ENCODE data around the gene ACAP2.
"Not testable (repeated sequence)": the region's sequence is repeated elsewhere in the genome, so short reads cannot be mapped to it uniquely, and the experiment has no call there.

ACAP2 gene

DNA sequence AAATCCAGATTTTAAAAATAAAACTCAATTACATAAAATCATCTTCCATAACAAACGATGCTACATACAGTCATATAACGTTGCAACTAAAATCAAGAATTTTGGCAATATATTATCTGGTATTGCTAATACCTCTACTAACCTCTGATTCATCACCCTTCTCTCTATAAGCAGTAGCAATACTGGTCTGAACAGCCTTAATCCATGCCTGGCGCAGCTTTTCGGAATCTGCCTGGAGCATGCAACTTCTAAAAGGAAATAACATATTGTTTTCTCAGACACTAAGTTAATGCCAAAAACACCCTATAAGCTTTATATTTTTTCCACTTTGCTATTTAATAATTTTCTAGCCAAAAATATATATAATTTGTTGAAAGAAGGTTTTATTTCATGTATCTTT, 136.5 kb downstream of the ACAP2 start:
- H3K27ac ChIP-seq: no peak overlapping the region
- H3K79me2 ChIP-seq: no peaks in the 10 kb centered on the region
- H3K36me3 ChIP-seq (ENCODE audit: control insufficient read depth, insufficient read depth, low read length): no peaks in the 10 kb centered on the region
- H2AFZ ChIP-seq: no peak overlapping the region
- H3K27me3 ChIP-seq (ENCODE audit: control insufficient read depth, insufficient read depth, low read length): no peaks in the 10 kb centered on the region
- H3K4me2 ChIP-seq (ENCODE audit: low read length): no peak overlapping the region
- no peaks in the 10 kb centered on the region for H3K4me1 ChIP-seq
- H3K9me3 ChIP-seq (ENCODE audit: control insufficient read depth, low read length): no peaks in the 10 kb centered on the region
- TF ChIP-seq, protein P1, sequence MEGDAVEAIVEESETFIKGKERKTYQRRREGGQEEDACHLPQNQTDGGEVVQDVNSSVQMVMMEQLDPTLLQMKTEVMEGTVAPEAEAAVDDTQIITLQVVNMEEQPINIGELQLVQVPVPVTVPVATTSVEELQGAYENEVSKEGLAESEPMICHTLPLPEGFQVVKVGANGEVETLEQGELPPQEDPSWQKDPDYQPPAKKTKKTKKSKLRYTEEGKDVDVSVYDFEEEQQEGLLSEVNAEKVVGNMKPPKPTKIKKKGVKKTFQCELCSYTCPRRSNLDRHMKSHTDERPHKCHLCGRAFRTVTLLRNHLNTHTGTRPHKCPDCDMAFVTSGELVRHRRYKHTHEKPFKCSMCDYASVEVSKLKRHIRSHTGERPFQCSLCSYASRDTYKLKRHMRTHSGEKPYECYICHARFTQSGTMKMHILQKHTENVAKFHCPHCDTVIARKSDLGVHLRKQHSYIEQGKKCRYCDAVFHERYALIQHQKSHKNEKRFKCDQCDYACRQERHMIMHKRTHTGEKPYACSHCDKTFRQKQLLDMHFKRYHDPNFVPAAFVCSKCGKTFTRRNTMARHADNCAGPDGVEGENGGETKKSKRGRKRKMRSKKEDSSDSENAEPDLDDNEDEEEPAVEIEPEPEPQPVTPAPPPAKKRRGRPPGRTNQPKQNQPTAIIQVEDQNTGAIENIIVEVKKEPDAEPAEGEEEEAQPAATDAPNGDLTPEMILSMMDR (IDR thresholded peaks at IDR 0.05): no peak
- no peak overlapping the region for H3K9ac ChIP-seq
- no peak overlapping the region for H3K4me3 ChIP-seq (ENCODE audit: low read depth, low read length)

DNA sequence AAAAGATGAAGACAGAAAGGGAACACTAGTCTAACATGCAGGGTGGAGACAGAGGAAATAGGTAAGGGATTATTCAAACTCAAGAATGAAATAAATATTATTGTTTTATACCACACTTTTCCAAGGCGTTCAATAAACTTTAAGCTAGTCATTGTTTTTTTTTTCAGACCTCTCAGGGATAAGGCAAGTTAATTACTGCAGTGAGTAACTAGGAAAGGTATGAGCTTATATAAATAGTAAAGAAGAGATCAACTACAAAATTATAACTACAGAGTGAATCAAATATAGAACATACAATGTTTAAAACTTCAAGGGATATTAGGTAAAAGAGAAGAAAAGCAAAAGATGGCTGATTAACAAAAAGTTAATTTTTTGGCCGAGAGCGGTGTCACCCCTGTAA, 140.4 kb downstream of the ACAP2 start:
- H3K9ac ChIP-seq: no peak overlapping the region
- H3K79me2 ChIP-seq: no peaks in the 10 kb centered on the region
- TF ChIP-seq, protein P1 (IDR thresholded peaks at IDR 0.05): no peak
- H3K27me3 ChIP-seq (ENCODE audit: control insufficient read depth, insufficient read depth, low read length): no peaks in the 10 kb centered on the region
- H2AFZ ChIP-seq: no peak overlapping the region
- H3K4me1 ChIP-seq: no peaks in the 10 kb centered on the region
- no peak overlapping the region for H3K4me3 ChIP-seq (ENCODE audit: low read depth, low read length)
- no peaks in the 10 kb centered on the region for H3K9me3 ChIP-seq (ENCODE audit: control insufficient read depth, low read length)
- no peak overlapping the region for H3K4me2 ChIP-seq (ENCODE audit: low read length)
- no peak overlapping the region for H3K27ac ChIP-seq
- no peaks in the 10 kb centered on the region for H3K36me3 ChIP-seq (ENCODE audit: control insufficient read depth, insufficient read depth, low read length)

DNA sequence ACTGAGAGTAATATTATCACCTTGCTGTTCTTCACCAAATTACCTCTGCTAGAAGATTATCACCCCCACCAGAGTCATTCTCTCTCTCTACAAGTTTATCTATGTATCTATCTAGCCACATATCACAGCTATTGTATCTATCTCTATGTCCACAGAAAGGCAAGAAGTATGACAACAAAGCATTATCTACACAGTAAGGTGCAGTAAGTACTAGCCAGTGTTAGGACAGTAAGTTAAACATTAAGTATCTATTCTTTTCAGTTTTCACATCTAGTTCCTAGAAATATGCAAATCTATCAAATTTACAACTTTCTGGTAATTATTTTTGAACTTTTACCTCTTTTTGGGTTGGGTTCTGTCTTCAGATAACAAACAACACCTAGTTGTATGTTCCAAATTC, 145.4 kb downstream of the ACAP2 start:
- no peak overlapping the region for H3K4me3 ChIP-seq (ENCODE audit: low read depth, low read length)

DNA sequence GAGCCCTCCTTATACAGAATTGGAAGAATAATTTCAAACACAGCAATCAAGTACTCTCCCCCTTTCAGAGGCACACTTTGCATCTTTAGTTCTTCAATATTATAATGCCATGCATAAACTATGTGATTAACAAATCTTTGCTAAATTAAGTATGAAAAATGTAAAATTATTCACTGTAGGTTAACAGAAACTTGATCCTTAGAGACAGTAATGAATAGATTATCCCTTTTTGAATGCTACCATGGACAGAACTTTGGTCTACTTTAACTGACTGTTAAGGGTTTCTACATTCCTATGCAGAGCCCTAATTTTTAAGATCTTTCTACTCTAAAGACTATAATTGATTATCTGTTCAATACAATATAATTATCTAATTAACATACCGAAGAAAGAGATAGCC, 146.2 kb downstream of the ACAP2 start:
- no peaks in the 10 kb centered on the region for H3K4me1 ChIP-seq
- no peaks in the 10 kb centered on the region for H3K27me3 ChIP-seq (ENCODE audit: control insufficient read depth, insufficient read depth, low read length)
- H3K9me3 ChIP-seq (ENCODE audit: control insufficient read depth, low read length): no peaks in the 10 kb centered on the region
- H3K79me2 ChIP-seq: no peaks in the 10 kb centered on the region
- H3K36me3 ChIP-seq (ENCODE audit: control insufficient read depth, insufficient read depth, low read length): no peaks in the 10 kb centered on the region
- no peak overlapping the region for H3K4me3 ChIP-seq (ENCODE audit: low read depth, low read length)
- TF ChIP-seq, protein P1 (IDR thresholded peaks at IDR 0.05): no peak
- H3K9ac ChIP-seq: no peak overlapping the region
- H2AFZ ChIP-seq: no peak overlapping the region
- no peak overlapping the region for H3K27ac ChIP-seq
- no peak overlapping the region for H3K4me2 ChIP-seq (ENCODE audit: low read length)

More for the DNA sequence above, 145.4 kb downstream of the ACAP2 start:
- Histone ChIP-seq H3K4me1 (no peaks in the 10 kb centered on the region), H2AFZ (no peak overlapping the region), H3K27me3 (ENCODE audit: control insufficient read depth, insufficient read depth, low read length) (no peaks in the 10 kb centered on the region), H3K27ac (no peak overlapping the region), H3K36me3 (ENCODE audit: control insufficient read depth, insufficient read depth, low read length) (no peaks in the 10 kb centered on the region), H3K9ac (no peak overlapping the region), H3K79me2 (no peaks in the 10 kb centered on the region), H3K9me3 (ENCODE audit: control insufficient read depth, low read length) (no peaks in the 10 kb centered on the region), H3K4me2 (ENCODE audit: low read length) (no peak overlapping the region)
- TF ChIP-seq, protein P1 (IDR thresholded peaks at IDR 0.05): no peak

DNA sequence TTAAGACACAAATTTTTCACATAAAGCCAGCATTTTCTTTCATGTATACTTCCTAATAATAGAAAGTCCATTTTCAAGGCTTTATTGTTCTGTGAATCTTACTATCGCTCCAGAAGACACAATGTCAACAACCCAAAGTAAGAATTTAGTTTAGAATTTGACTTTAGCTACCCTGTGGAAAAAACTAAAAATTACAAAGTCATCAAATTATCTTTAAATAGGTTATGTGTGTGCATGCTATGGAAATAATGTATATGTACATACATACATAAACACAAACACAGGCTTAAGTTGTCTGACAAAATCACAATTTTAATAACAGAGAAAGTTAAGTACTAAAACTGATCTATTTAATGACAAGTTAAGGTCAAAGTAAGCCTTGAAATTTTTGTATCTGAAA, 151.7 kb downstream of the ACAP2 start:
- TF ChIP-seq, protein P1 (IDR thresholded peaks at IDR 0.05): no peak
- Histone ChIP-seq H2AFZ (no peak overlapping the region), H3K4me1 (no peaks in the 10 kb centered on the region), H3K79me2 (no peaks in the 10 kb centered on the region), H3K9me3 (ENCODE audit: control insufficient read depth, low read length) (no peaks in the 10 kb centered on the region), H3K4me2 (ENCODE audit: low read length) (no peak overlapping the region), H3K9ac (no peak overlapping the region), H3K27ac (no peak overlapping the region), H3K36me3 (ENCODE audit: control insufficient read depth, insufficient read depth, low read length) (no peaks in the 10 kb centered on the region), H3K4me3 (ENCODE audit: low read depth, low read length) (no peak overlapping the region), H3K27me3 (ENCODE audit: control insufficient read depth, insufficient read depth, low read length) (no peaks in the 10 kb centered on the region)

DNA sequence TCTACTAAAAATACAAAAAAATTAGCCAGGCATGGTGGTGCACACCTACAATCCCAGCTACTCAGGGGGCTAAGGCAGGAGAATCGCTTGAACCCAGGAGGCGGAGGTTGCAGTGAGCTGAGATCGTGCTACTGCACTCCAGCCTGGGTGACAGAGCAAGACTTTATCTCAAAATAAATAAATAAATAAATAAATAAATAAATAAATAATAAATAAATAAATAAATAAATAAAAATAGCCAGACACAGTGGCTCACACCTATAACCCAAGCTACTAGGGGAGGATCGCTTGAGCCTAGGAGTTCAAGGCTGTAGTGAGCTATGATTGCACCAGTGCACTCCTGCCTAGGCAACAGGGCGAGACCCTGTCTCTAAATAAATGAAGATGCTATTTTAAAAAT, 152.2 kb downstream of the ACAP2 start:
- not testable (repeated sequence) for H3K36me3 ChIP-seq (ENCODE audit: control insufficient read depth, insufficient read depth, low read length); H3K27me3 ChIP-seq (ENCODE audit: control insufficient read depth, insufficient read depth, low read length); H2AFZ ChIP-seq; H3K9me3 ChIP-seq (ENCODE audit: control insufficient read depth, low read length); H3K9ac ChIP-seq; H3K79me2 ChIP-seq; H3K4me1 ChIP-seq; H3K4me2 ChIP-seq (ENCODE audit: low read length); H3K4me3 ChIP-seq (ENCODE audit: low read depth, low read length); H3K27ac ChIP-seq
